ENCODE data around the gene DDX6. TPM values are rescaled to one million over a fixed set of nuclear protein-coding genes. Genes with fewer than 3 reads are reported as not detected.

DDX6 gene
- total and polyA plus RNA-seq, 12 donors = 17.1 to 179 (median 132) TPM

GRCh38 chr11:118744046-118744445 lies 46.9 kb downstream of the DDX6 start:
- no peak for TF ChIP-seq CTCF (IDR thresholded peaks at IDR 0.05)
- Histone ChIP-seq H3K4me1 (peaks cover 0 to 18% (median 9%) of the 10 kb centered on the region in 9 donors), H3K4me3 (no peak overlapping the region), H3K27me3 (no peaks in the 10 kb centered on the region), H3K27ac (no peak overlapping the region), H3K36me3 (peaks cover 0 to 16% (median 0%) of the 10 kb centered on the region in 9 donors), H3K9me3 (no peaks in the 10 kb centered on the region)
- ATAC-seq (no peak), DNase-seq (no peak)
- WGBS, 2 donors = 94% methylated on average over 4 of the region's 4 CpGs
- intact Hi-C loops (cut with DNase I) = no loop called here

GRCh38 chr11:118742304-118742703 lies 48.7 kb downstream of the DDX6 start:
- 88% methylated on average over 6 of the region's 6 CpGs for WGBS, 2 donors
- ATAC-seq = no peak

GRCh38 chr11:118740892-118741291 lies 50.1 kb downstream of the DDX6 start:
- intact Hi-C loops (cut with DNase I) = no loop called here
- Histone ChIP-seq H3K36me3 (no peaks in the 10 kb centered on the region), H3K27ac (no peak overlapping the region), H3K4me1 (peaks cover 0 to 9% (median 0%) of the 10 kb centered on the region in 9 donors), H3K27me3 (no peaks in the 10 kb centered on the region), H3K4me3 (no peak overlapping the region), H3K9me3 (no peaks in the 10 kb centered on the region)
- DNase-seq (no peak), ATAC-seq (no peak)
- 64 to 65% methylated on average over 1 of the region's 1 CpG for WGBS, 2 donors
- TF ChIP-seq CTCF (IDR thresholded peaks at IDR 0.05) = no peak

More at GRCh38 chr11:118742304-118742703, 48.7 kb downstream of the DDX6 start:
- H3K27ac ChIP-seq = no peak overlapping the region
- no peak overlapping the region for H3K4me3 ChIP-seq
- no peak for TF ChIP-seq CTCF (IDR thresholded peaks at IDR 0.05)
- H3K4me1 ChIP-seq = peaks cover 0 to 9% (median 0%) of the 10 kb centered on the region in 9 donors
- no peaks in the 10 kb centered on the region for H3K9me3 ChIP-seq
- peaks cover 0 to under 1% (median 0%) of the 10 kb centered on the region in 9 donors for H3K36me3 ChIP-seq
- no peak for DNase-seq
- intact Hi-C loops (cut with DNase I) = no loop called here
- H3K27me3 ChIP-seq = no peaks in the 10 kb centered on the region

- TF ChIP-seq CTCF (IDR thresholded peaks at IDR 0.05) = no peak
- Histone ChIP-seq H3K27ac (no peak overlapping the region), H3K36me3 (no peaks in the 10 kb centered on the region), H3K9me3 (no peaks in the 10 kb centered on the region), H3K4me1 (peaks cover 0 to 9% (median 0%) of the 10 kb centered on the region in 9 donors), H3K27me3 (peaks cover 0 to 3% (median 0%) of the 10 kb centered on the region in 7 donors), H3K4me3 (no peak overlapping the region)
- ATAC-seq (no peak), DNase-seq (no peak)
- 88 to 90% methylated on average over 2 of the region's 2 CpGs for WGBS, 2 donors
- intact Hi-C loops (cut with DNase I) = no loop called here
These were observed 55.8 kb downstream of the DDX6 start for GRCh38 chr11:118735203-118735602.

Data from heart right ventricle (tissue), 16 donors.